HepG2 (cell line): Measurements from ENCODE around the gene CMPK2. TPM values are rescaled to one million over a fixed set of nuclear protein-coding genes. Genes with fewer than 3 reads are reported as not detected.

ENCODE experiments used
- ATAD3A ChIP-seq: sonication (generic); formaldehyde crosslinking; IDR thresholded peaks from 2 replicates; pipeline ENCODE4 v1.4.0; 2020; ENCODE audit warnings: missing genetic modification reagents
- CBX2 ChIP-seq, 2 experiments: fragments of 200-600 bp in 1 of 2; sonication (generic); formaldehyde crosslinking in 1 of 2; IDR thresholded peaks; 2 replicates each; pipeline versions ENCODE4 v1.7.0 to v1.8.1; 2018 to 2022; ENCODE audit warnings: low read depth in 2 of 2, low read length in 1 of 2, mild to moderate bottlenecking in 1 of 2, missing genetic modification reagents in 1 of 2
- CC2D1A ChIP-seq: sonication (generic); formaldehyde crosslinking; IDR thresholded peaks from 2 replicates; pipeline ENCODE4 v1.8.1; 2023; ENCODE audit warnings: mild to moderate bottlenecking, missing genetic modification reagents
- CEBPZ ChIP-seq: IDR thresholded peaks from 2 replicates; pipeline ENCODE4 v1.6.1; 2012; ENCODE audit warnings: low read length, improper control_type of control experiment
- DMAP1 ChIP-seq: IDR thresholded peaks from 2 replicates; pipeline ENCODE4 v1.6.1; 2016
- GABPB1 ChIP-seq: IDR thresholded peaks from 2 replicates; pipeline ENCODE4 v1.6.1; 2016; ENCODE audit warnings: mild to moderate bottlenecking, missing genetic modification reagents, moderate library complexity, missing compliant biosample characterization
- GTF3A ChIP-seq: sonication (generic); formaldehyde crosslinking; conservative IDR thresholded peaks from 2 replicates; pipeline ENCODE4 v1.4.0; 2020; ENCODE audit warnings: mild to moderate bottlenecking, missing genetic modification reagents
- KLF15 ChIP-seq: sonication (generic); formaldehyde crosslinking; IDR thresholded peaks from 2 replicates; pipeline ENCODE4 v1.8.1; 2023; ENCODE audit warnings: borderline replicate concordance, mild to moderate bottlenecking, inconsistent platforms, missing genetic modification reagents, mixed read lengths
- NR2F2 ChIP-seq: IDR thresholded peaks from 2 replicates; pipeline ENCODE4 v1.6.1; 2012; ENCODE audit warnings: low read depth, inconsistent platforms, borderline replicate concordance
- PAXIP1 ChIP-seq: sonication (generic); formaldehyde crosslinking; conservative IDR thresholded peaks from 2 replicates; pipeline ENCODE4 v1.4.0; 2020; ENCODE audit warnings: mild to moderate bottlenecking, missing genetic modification reagents, moderate library complexity
- PCBP2 ChIP-seq: fragments of 200-400 bp; formaldehyde crosslinking; optimal IDR thresholded peaks from 2 replicates; pipeline ENCODE3; 2018; ENCODE audit warnings: low read length, low read depth; ENCODE audit not compliant: poor library complexity, severe bottlenecking
- POLR2G ChIP-seq: fragments of 200-400 bp; formaldehyde crosslinking; IDR thresholded peaks from 2 replicates; pipeline ENCODE4 v1.6.1; 2018; ENCODE audit warnings: mild to moderate bottlenecking, low read depth, low read length, moderate library complexity
- RFX5 ChIP-seq: IDR thresholded peaks from 2 replicates; pipeline ENCODE4 v1.6.1; 2011; ENCODE audit warnings: low read depth, low read length, improper control_type of control experiment
- SATB2 ChIP-seq: sonication (generic); formaldehyde crosslinking; IDR thresholded peaks from 2 replicates; pipeline ENCODE4 v1.5.0; 2020; ENCODE audit warnings: missing genetic modification reagents
- TARDBP ChIP-seq: sonication (generic); formaldehyde crosslinking; IDR thresholded peaks from 2 replicates; pipeline ENCODE4 v1.8.0; 2022; ENCODE audit warnings: mild to moderate bottlenecking, missing genetic modification reagents
- TBX3 ChIP-seq: fragments of 450-650 bp; IDR thresholded peaks from 2 replicates; pipeline ENCODE4 v1.6.1; 2017; ENCODE audit warnings: antibody characterized with exemption, mild to moderate bottlenecking, inconsistent platforms, borderline replicate concordance
- THYN1 ChIP-seq: sonication (generic); formaldehyde crosslinking; IDR thresholded peaks from 2 replicates; pipeline ENCODE4 v1.8.1; 2023; ENCODE audit warnings: low read depth, mild to moderate bottlenecking, moderate library complexity, missing genetic modification reagents, borderline replicate concordance
- ZC3H13 ChIP-seq: sonication (generic); formaldehyde crosslinking; IDR thresholded peaks from 2 replicates; pipeline ENCODE4 v1.8.1; 2023; ENCODE audit warnings: mild to moderate bottlenecking, missing genetic modification reagents, moderate library complexity
- ZFYVE20 ChIP-seq: sonication (generic); formaldehyde crosslinking; IDR thresholded peaks from 2 replicates; pipeline ENCODE4 v1.8.0; 2023; ENCODE audit warnings: low read depth, mild to moderate bottlenecking, moderate library complexity, missing genetic modification reagents, borderline replicate concordance
- ZKSCAN1 ChIP-seq: fragments of 150-350 bp; IDR thresholded peaks from 2 replicates; pipeline ENCODE4 v1.6.1; 2014; ENCODE audit warnings: low read length
- ZKSCAN5 ChIP-seq: sonication (generic); formaldehyde crosslinking; IDR thresholded peaks from 2 replicates; pipeline ENCODE4 v1.5.1; 2020; ENCODE audit warnings: mild to moderate bottlenecking, missing genetic modification reagents
- ZNF317 ChIP-seq: sonication (generic); formaldehyde crosslinking; IDR thresholded peaks from 2 replicates; pipeline ENCODE4 v1.5.0; 2020; ENCODE audit warnings: mild to moderate bottlenecking, missing genetic modification reagents
- ZNF556 ChIP-seq: sonication (generic); formaldehyde crosslinking; IDR thresholded peaks from 2 replicates; pipeline ENCODE4 v1.4.0; 2020; ENCODE audit warnings: mild to moderate bottlenecking, missing genetic modification reagents, borderline replicate concordance
- ZNF75D ChIP-seq: sonication (generic); formaldehyde crosslinking; IDR thresholded peaks from 2 replicates; pipeline ENCODE4 v1.8.1; 2023; ENCODE audit warnings: missing genetic modification reagents, mild to moderate bottlenecking, borderline replicate concordance
- polyA plus RNA-seq, 8 experiments: library from polyadenylated mRNA; depleted of rRNA in 3 of 8; stranded (reverse) in 7 of 8; unstranded in 1 of 8; fragments of >200 nt; fragmentation: Illumina TruSeq in 4 of 8; extraction: Trizol in 4 of 8; gene quantifications; 2 replicates each; pipeline versions ENCODE4 v1.2.1 to v1.2.3, GENCODE V29; 2011 to 2016; ENCODE audit warnings: low read depth in 4 of 8, missing spikeins in 1 of 8, mixed read lengths in 1 of 8; ENCODE audit not compliant: insufficient read depth in 1 of 8
- total RNA-seq, 5 experiments: library from RNA; depleted of rRNA; stranded (reverse); fragments of >200 nt; fragmentation: Illumina TruSeq; extraction: Trizol; gene quantifications; 2 replicates each; pipeline ENCODE4 v1.2.3, GENCODE V29; 2016; ENCODE audit warnings: low read depth in 1 of 5

CMPK2 gene
- total and polyA plus RNA-seq, 2 of the 13 experiments (the other 11 are each of a cell fraction or from before 2014, with no cell fraction given), result 0.04 to 1.0 TPM

- TF ChIP-seq PAXIP1 (CRISPR knock-in tag) (no peak), POLR2G (no peak), KLF15 (CRISPR knock-in tag) (no peak), ZKSCAN1 (peak; percentile 76; the same call in 1 of the 2 replicates), CBX2 (IDR thresholded peaks at IDR 0.05; ENCODE audit: low read depth, low read length) (no peak), CBX2 (CRISPR knock-in tag; IDR thresholded peaks at IDR 0.05; ENCODE audit: low read depth) (no peak), CC2D1A (CRISPR knock-in tag) (no peak), THYN1 (CRISPR knock-in tag) (no peak), TBX3 (no peak), ZNF317 (0 out of 2 replicates have a peak, but pooled peaks have one; percentile 33), GABPB1 (CRISPR knock-in tag) (no peak), ZFYVE20 (no peak), PCBP2 (no peak), ZNF556 (CRISPR knock-in tag) (0 out of 2 replicates have a peak, but pooled peaks have one; percentile 33), TARDBP (peak; percentile 54; the same call in 1 of the 2 replicates), ZC3H13 (CRISPR knock-in tag) (no peak), RFX5 (no peak), CEBPZ (peak; percentile 63; the same call in 1 of the 2 replicates), ZKSCAN5 (CRISPR knock-in tag) (no peak), ATAD3A (CRISPR knock-in tag) (no peak), DMAP1 (no peak), GTF3A (CRISPR knock-in tag) (no peak), SATB2 (CRISPR knock-in tag) (no peak), NR2F2 (no peak), ZNF75D (CRISPR knock-in tag) (no peak)
These were observed 20.4 kb downstream of the CMPK2 start (continued) for GRCh38 chr2:6845312-6845711.
